Right atrium auricular region (tissue), 2 donors: ENCODE measurements around the gene DAAM2. TPM values are rescaled to one million over a fixed set of nuclear protein-coding genes. Genes with fewer than 3 reads are reported as not detected.

Source experiments
- DNase-seq: peaks from one replicate; pipeline ENCODE4 v3.0.0-alpha.2; 2019; ENCODE audit warnings: low spot score
- H3K27ac ChIP-seq, 2 donors: fragments of 200-600 bp; sonication (generic); 1 replicate in 1 of 2; 2 replicates in 1 of 2; pipeline ENCODE4 v1.5.1; 2016 to 2019
- H3K27me3 ChIP-seq, 2 donors: fragments of 200-600 bp; sonication (generic); one replicate each; pipeline versions ENCODE4 v1.5.1 to v1.6.0; 2017 to 2019
- H3K36me3 ChIP-seq: fragments of 200-600 bp; sonication (generic); one replicate; pipeline ENCODE4 v1.5.1; 2016
- H3K4me1 ChIP-seq, 2 donors: fragments of 200-600 bp; sonication (generic); one replicate each; pipeline versions ENCODE4 v1.5.1 to v1.6.0; 2017 to 2019
- H3K4me3 ChIP-seq, 2 donors: fragments of 200-600 bp; sonication (generic); 1 replicate in 1 of 2; 2 replicates in 1 of 2; pipeline ENCODE4 v1.5.1; 2017 to 2019; ENCODE audit warnings: mild to moderate bottlenecking in 1 of 2, moderate library complexity in 1 of 2
- H3K9me3 ChIP-seq, 2 donors: fragments of 200-600 bp; sonication (generic); one replicate each; pipeline ENCODE4 v1.5.1; 2019
- CTCF ChIP-seq, 2 donors: fragments of 200-600 bp; sonication (generic); IDR thresholded peaks; one replicate each; pipeline ENCODE4 v1.5.1; 2019; ENCODE audit warnings: antibody characterized with exemption in 2 of 2
- total RNA-seq, 2 donors: library from RNA; depleted of rRNA; stranded (reverse); fragments of >200 nt; gene quantifications; one replicate each; pipeline ENCODE4 v1.1.0, GENCODE V29; 2016

DAAM2 gene
- total RNA-seq, 2 donors from 2014 or later = 8.3 to 9.7 TPM

- Histone ChIP-seq H3K9me3 (peaks cover 0 to 5% of the 10 kb centered on the region in 2 donors), H3K4me3 (no peak overlapping the region), H3K27ac (no peak overlapping the region), H3K27me3 (no peaks in the 10 kb centered on the region), H3K4me1 (peaks cover 0 to 9% of the 10 kb centered on the region in 2 donors), H3K36me3 (no peaks in the 10 kb centered on the region)
- no peak for TF ChIP-seq CTCF (IDR thresholded peaks at IDR 0.05)
- DNase-seq = no peak
Observed at GRCh38 chr6:39777661-39778060, 14.5 kb upstream of the DAAM2 start.

- Histone ChIP-seq H3K9me3 (peaks cover 0 to 13% of the 10 kb centered on the region in 2 donors), H3K36me3 (no peaks in the 10 kb centered on the region), H3K4me3 (no peak overlapping the region), H3K27ac (no peak overlapping the region), H3K4me1 (peaks cover 0 to 9% of the 10 kb centered on the region in 2 donors), H3K27me3 (no peaks in the 10 kb centered on the region)
- no peak for TF ChIP-seq CTCF (IDR thresholded peaks at IDR 0.05)
- no peak for DNase-seq
Observed at GRCh38 chr6:39778581-39779255, 13.5 kb upstream of the DAAM2 start.

- DNase-seq = no peak
- H3K27ac ChIP-seq = no peak overlapping the region
Observed at GRCh38 chr6:39785281-39785680, 6.9 kb upstream of the DAAM2 start.

GRCh38 chr6:39786649-39787048 lies 5.5 kb upstream of the DAAM2 start:
- no peak for TF ChIP-seq CTCF (IDR thresholded peaks at IDR 0.05)
- peaks cover 0 to 3% of the 10 kb centered on the region in 2 donors for H3K4me1 ChIP-seq
- no peaks in the 10 kb centered on the region for H3K27me3 ChIP-seq
- H3K27ac ChIP-seq = no peak overlapping the region
- no peak overlapping the region for H3K4me3 ChIP-seq
- no peak for DNase-seq
- H3K36me3 ChIP-seq = no peaks in the 10 kb centered on the region
- peaks cover 0 to 9% of the 10 kb centered on the region in 2 donors for H3K9me3 ChIP-seq

More at GRCh38 chr6:39785281-39785680, 6.9 kb upstream of the DAAM2 start:
- Histone ChIP-seq H3K4me1 (no peaks in the 10 kb centered on the region), H3K4me3 (no peak overlapping the region), H3K36me3 (no peaks in the 10 kb centered on the region), H3K27me3 (no peaks in the 10 kb centered on the region), H3K9me3 (peaks cover 0 to 14% of the 10 kb centered on the region in 2 donors)
- no peak for TF ChIP-seq CTCF (IDR thresholded peaks at IDR 0.05)

GRCh38 chr6:39787322-39787721 lies 4.9 kb upstream of the DAAM2 start:
- Histone ChIP-seq H3K36me3 (no peaks in the 10 kb centered on the region), H3K4me3 (no peak overlapping the region), H3K27ac (no peak overlapping the region), H3K9me3 (peaks cover 0 to 9% of the 10 kb centered on the region in 2 donors), H3K4me1 (peaks cover 0 to 7% of the 10 kb centered on the region in 2 donors), H3K27me3 (no peaks in the 10 kb centered on the region)
- no peak for TF ChIP-seq CTCF (IDR thresholded peaks at IDR 0.05)
- no peak for DNase-seq

GRCh38 chr6:39790772-39791171 lies 1.4 kb upstream of the DAAM2 start:
- H3K27ac ChIP-seq = no peak overlapping the region

More at GRCh38 chr6:39790772-39791171, 1.4 kb upstream of the DAAM2 start:
- Histone ChIP-seq H3K27me3 (no peaks in the 10 kb centered on the region), H3K36me3 (no peaks in the 10 kb centered on the region), H3K9me3 (no peaks in the 10 kb centered on the region), H3K4me1 (peaks cover 0 to 7% of the 10 kb centered on the region in 2 donors), H3K4me3 (no peak overlapping the region)
- no peak for DNase-seq
- no peak for TF ChIP-seq CTCF (IDR thresholded peaks at IDR 0.05)
